ENCODE measurements around the gene CHTOP. TPM values are rescaled to one million over a fixed set of nuclear protein-coding genes. Genes with fewer than 3 reads are reported as not detected.
A peak's percentile ranks its signal among the peaks of the same experiment; 100 is the strongest.

The CHTOP gene
- total and polyA plus RNA-seq, 2 donors = 61.0 to 111 TPM

- peaks cover 16 to 23% of the 10 kb centered on the region in 2 donors for H3K4me1 ChIP-seq (ENCODE audit: control insufficient read depth in 2 of 2, insufficient read depth in 2 of 2, low read length in 2 of 2)
- WGBS = 3% methylated on average over 73 of the region's 73 CpGs
- H3K4me3 ChIP-seq (ENCODE audit: low read length in 2 of 2) = peak overlapping the region; percentile 27 to 50
- DNase-seq (ENCODE audit: low read depth in 6 of 9, low spot score in 9 of 9) = peak in 1 of 9 donors; percentile 35
- H3K9me3 ChIP-seq (ENCODE audit: control insufficient read depth in 2 of 2, insufficient read depth in 1 of 2, low read length in 1 of 2) = peaks cover 0 to 6% of the 10 kb centered on the region in 2 donors
- H3K36me3 ChIP-seq (ENCODE audit: control insufficient read depth in 2 of 2, insufficient read depth in 2 of 2, low read length in 1 of 2) = no peaks in the 10 kb centered on the region
- H3K27ac ChIP-seq (ENCODE audit: low read depth in 1 of 2, low read length in 1 of 2) = no peak overlapping the region
- peaks cover 42 to 72% of the 10 kb centered on the region in 2 donors for H3K27me3 ChIP-seq (ENCODE audit: control insufficient read depth in 2 of 2, insufficient read depth in 1 of 2, low read length in 1 of 2)
These were observed 45.7 kb downstream of the CHTOP start for GRCh38 chr1:153679337-153680119.

GRCh38 chr1:153680120-153680403, 46.2 kb downstream of the CHTOP start:
- DNase-seq (ENCODE audit: low read depth in 6 of 9, low spot score in 9 of 9) = no peak
- Histone ChIP-seq H3K9me3 (ENCODE audit: control insufficient read depth in 2 of 2, insufficient read depth in 1 of 2, low read length in 1 of 2) (peaks cover 0 to 6% of the 10 kb centered on the region in 2 donors), H3K4me3 (ENCODE audit: low read length in 2 of 2) (no peak overlapping the region), H3K27me3 (ENCODE audit: control insufficient read depth in 2 of 2, insufficient read depth in 1 of 2, low read length in 1 of 2) (peaks cover 42 to 78% of the 10 kb centered on the region in 2 donors), H3K4me1 (ENCODE audit: control insufficient read depth in 2 of 2, insufficient read depth in 2 of 2, low read length in 2 of 2) (peaks cover 16 to 23% of the 10 kb centered on the region in 2 donors), H3K27ac (ENCODE audit: low read depth in 1 of 2, low read length in 1 of 2) (no peak overlapping the region), H3K36me3 (ENCODE audit: control insufficient read depth in 2 of 2, insufficient read depth in 2 of 2, low read length in 1 of 2) (no peaks in the 10 kb centered on the region)
- WGBS = 45% methylated on average over 10 of the region's 10 CpGs

DNA sequence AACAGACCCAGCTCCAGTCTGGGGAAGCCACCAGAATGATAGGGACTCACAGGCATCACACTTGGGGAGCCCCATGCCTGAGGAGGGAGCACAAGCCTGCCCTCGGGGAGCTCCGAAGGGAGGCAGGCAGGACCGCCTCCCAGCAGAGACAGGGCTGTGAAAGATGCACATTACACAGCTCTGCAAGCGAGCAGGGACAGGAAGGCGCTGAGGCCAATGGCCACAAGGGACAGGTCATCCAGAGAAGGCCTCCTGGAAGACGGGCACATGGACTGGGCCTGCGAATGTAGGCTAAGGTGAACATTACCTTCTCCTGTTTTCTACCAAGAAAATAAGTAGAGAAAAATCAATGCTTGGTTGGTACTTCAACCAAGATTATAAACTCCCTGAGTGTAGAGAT, 48.9 kb downstream of the CHTOP start:
- Histone ChIP-seq H3K9me3 (ENCODE audit: control insufficient read depth in 2 of 2, insufficient read depth in 1 of 2, low read length in 1 of 2) (peaks cover 0 to 6% of the 10 kb centered on the region in 2 donors), H3K4me3 (ENCODE audit: low read length in 2 of 2) (no peak overlapping the region), H3K36me3 (ENCODE audit: control insufficient read depth in 2 of 2, insufficient read depth in 2 of 2, low read length in 1 of 2) (no peaks in the 10 kb centered on the region), H3K4me1 (ENCODE audit: control insufficient read depth in 2 of 2, insufficient read depth in 2 of 2, low read length in 2 of 2) (peaks cover 16 to 20% of the 10 kb centered on the region in 2 donors), H3K27ac (ENCODE audit: low read depth in 1 of 2, low read length in 1 of 2) (no peak overlapping the region), H3K27me3 (ENCODE audit: control insufficient read depth in 2 of 2, insufficient read depth in 1 of 2, low read length in 1 of 2) (peaks cover 41 to 90% of the 10 kb centered on the region in 2 donors)
- no peak for DNase-seq (ENCODE audit: low read depth in 6 of 9, low spot score in 9 of 9)
- WGBS = 97% methylated on average over 7 of the region's 7 CpGs

DNA sequence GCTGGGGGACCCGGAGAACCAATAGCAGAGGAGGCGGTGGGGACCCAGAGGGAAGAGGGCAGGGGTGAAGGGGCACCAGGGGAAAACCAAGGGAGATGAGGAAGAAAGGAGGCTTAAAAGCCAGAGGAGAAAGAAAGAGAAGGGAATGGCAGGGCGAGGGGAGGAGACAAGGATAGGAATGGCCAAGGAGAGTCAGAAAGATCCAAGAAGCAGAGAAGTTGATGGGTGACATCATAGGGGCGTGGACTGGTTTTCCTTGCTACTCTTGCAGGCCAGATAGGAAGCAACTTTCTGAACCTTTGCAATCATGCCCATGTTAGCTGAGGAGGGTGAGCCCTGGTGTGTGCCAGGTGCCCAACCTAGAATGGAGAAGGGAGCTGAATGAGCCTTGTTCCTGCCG, 50.0 kb downstream of the CHTOP start:
- Histone ChIP-seq H3K4me3 (ENCODE audit: low read length in 2 of 2) (no peak overlapping the region), H3K27ac (ENCODE audit: low read depth in 1 of 2, low read length in 1 of 2) (no peak overlapping the region), H3K36me3 (ENCODE audit: control insufficient read depth in 2 of 2, insufficient read depth in 2 of 2, low read length in 1 of 2) (no peaks in the 10 kb centered on the region), H3K4me1 (ENCODE audit: control insufficient read depth in 2 of 2, insufficient read depth in 2 of 2, low read length in 2 of 2) (peaks cover 9 to 11% of the 10 kb centered on the region in 2 donors), H3K9me3 (ENCODE audit: control insufficient read depth in 2 of 2, insufficient read depth in 1 of 2, low read length in 1 of 2) (no peaks in the 10 kb centered on the region), H3K27me3 (ENCODE audit: control insufficient read depth in 2 of 2, insufficient read depth in 1 of 2, low read length in 1 of 2) (peaks cover 30 to 84% of the 10 kb centered on the region in 2 donors)
- no peak for DNase-seq (ENCODE audit: low read depth in 6 of 9, low spot score in 9 of 9)
- WGBS = 90% methylated on average over 5 of the region's 5 CpGs

- Histone ChIP-seq H3K27me3 (ENCODE audit: control insufficient read depth in 2 of 2, insufficient read depth in 1 of 2, low read length in 1 of 2) (peaks cover 20 to 75% of the 10 kb centered on the region in 2 donors), H3K27ac (ENCODE audit: low read depth in 1 of 2, low read length in 1 of 2) (no peak overlapping the region), H3K4me3 (ENCODE audit: low read length in 2 of 2) (no peak overlapping the region), H3K9me3 (ENCODE audit: control insufficient read depth in 2 of 2, insufficient read depth in 1 of 2, low read length in 1 of 2) (no peaks in the 10 kb centered on the region), H3K36me3 (ENCODE audit: control insufficient read depth in 2 of 2, insufficient read depth in 2 of 2, low read length in 1 of 2) (no peaks in the 10 kb centered on the region), H3K4me1 (ENCODE audit: control insufficient read depth in 2 of 2, insufficient read depth in 2 of 2, low read length in 2 of 2) (peaks cover under 1 to 3% of the 10 kb centered on the region in 2 donors)
- WGBS = 99% methylated on average over 12 of the region's 12 CpGs
- no peak for DNase-seq (ENCODE audit: low read depth in 6 of 9, low spot score in 9 of 9)
These were observed 51.0 kb downstream of the CHTOP start for GRCh38 chr1:153684892-153685291.

DNA sequence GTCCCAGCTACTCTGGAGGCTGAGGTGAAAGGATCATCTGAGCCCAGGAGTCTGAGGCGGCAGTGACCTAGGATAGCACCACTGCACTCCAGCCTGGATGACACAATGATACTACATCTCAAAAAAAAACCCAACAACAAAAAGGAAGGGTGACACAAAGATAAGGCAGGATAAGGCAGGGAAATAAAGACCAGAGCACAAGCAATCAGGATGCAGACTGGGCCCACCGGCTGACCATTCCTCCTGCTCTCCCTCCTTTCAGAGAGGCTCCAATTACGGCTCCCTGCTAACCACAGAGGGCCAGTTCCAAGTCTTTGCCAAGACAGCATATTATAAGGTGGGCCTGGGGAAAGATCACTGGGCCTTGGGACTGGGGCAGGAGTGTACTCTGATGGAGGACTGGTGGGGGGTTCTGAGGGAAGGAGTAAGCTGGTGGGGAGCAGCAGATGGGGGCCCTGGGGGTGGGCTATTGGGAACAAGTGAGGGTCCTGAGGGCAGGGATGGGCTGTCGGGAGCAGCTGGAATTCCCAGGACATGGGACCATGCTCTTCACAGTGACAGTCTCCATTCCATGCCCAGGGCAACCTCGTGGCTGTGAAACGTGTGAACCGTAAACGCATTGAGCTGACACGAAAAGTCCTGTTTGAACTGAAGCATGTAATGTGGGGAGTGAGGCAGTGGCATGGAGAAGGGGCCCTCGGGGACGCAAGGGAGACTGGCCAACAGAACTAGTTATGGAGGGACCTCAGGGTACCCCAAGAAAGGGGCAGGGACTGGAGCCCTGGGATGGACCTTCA, 51.9 kb downstream of the CHTOP start:
- Histone ChIP-seq H3K4me1 (ENCODE audit: control insufficient read depth in 2 of 2, insufficient read depth in 2 of 2, low read length in 2 of 2) (peaks cover 0 to under 1% of the 10 kb centered on the region in 2 donors), H3K9me3 (ENCODE audit: control insufficient read depth in 2 of 2, insufficient read depth in 1 of 2, low read length in 1 of 2) (no peaks in the 10 kb centered on the region), H3K4me3 (ENCODE audit: low read length in 2 of 2) (no peak overlapping the region), H3K27ac (ENCODE audit: low read depth in 1 of 2, low read length in 1 of 2) (no peak overlapping the region), H3K27me3 (ENCODE audit: control insufficient read depth in 2 of 2, insufficient read depth in 1 of 2, low read length in 1 of 2) (peaks cover 12 to 66% of the 10 kb centered on the region in 2 donors), H3K36me3 (ENCODE audit: control insufficient read depth in 2 of 2, insufficient read depth in 2 of 2, low read length in 1 of 2) (no peaks in the 10 kb centered on the region)
- no peak for DNase-seq (ENCODE audit: low read depth in 6 of 9, low spot score in 9 of 9)
- 92% methylated on average over 11 of the region's 11 CpGs for WGBS

DNA sequence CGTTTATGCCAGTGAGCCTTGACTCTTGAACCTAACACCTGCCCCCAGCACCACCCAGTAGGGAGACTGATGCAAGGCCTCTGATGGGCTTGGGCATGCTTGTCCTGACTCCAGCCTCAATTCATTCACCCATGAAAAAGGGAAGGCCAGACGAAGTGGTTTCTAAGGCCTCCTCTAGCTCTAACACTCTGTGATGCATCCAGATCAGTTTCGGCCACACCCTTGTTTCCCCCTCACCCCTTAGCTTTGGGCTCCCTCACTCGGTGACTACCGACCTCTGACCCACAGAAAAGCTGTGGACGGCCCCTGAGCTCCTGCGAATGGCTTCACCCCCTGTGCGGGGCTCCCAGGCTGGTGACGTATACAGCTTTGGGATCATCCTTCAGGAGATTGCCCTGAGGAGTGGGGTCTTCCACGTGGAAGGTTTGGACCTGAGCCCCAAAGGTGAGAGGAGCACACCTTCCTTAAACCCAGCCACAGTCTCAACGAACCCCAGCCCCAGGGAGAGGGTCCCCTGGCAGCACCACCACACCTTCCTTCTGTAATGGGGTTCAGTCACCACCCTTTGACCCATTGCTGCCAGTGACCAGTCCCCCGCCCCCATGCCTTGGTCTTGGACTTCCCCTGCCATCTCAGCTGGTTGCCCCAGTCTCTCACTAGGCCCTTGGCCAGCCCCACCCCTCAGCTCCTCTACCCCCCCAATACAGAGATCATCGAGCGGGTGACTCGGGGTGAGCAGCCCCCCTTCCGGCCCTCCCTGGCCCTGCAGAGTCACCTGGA, 53.7 kb downstream of the CHTOP start:
- Histone ChIP-seq H3K27ac (ENCODE audit: low read depth in 1 of 2, low read length in 1 of 2) (no peak overlapping the region), H3K36me3 (ENCODE audit: control insufficient read depth in 2 of 2, insufficient read depth in 2 of 2, low read length in 1 of 2) (no peaks in the 10 kb centered on the region), H3K4me3 (ENCODE audit: low read length in 2 of 2) (no peak overlapping the region), H3K4me1 (ENCODE audit: control insufficient read depth in 2 of 2, insufficient read depth in 2 of 2, low read length in 2 of 2) (peaks cover 0 to 7% of the 10 kb centered on the region in 2 donors), H3K9me3 (ENCODE audit: control insufficient read depth in 2 of 2, insufficient read depth in 1 of 2, low read length in 1 of 2) (no peaks in the 10 kb centered on the region), H3K27me3 (ENCODE audit: control insufficient read depth in 2 of 2, insufficient read depth in 1 of 2, low read length in 1 of 2) (peaks cover 3 to 50% of the 10 kb centered on the region in 2 donors)
- WGBS = 91% methylated on average over 16 of the region's 16 CpGs
- DNase-seq (ENCODE audit: low read depth in 6 of 9, low spot score in 9 of 9) = no peak

- Histone ChIP-seq H3K9me3 (ENCODE audit: control insufficient read depth in 2 of 2, insufficient read depth in 1 of 2, low read length in 1 of 2) (no peaks in the 10 kb centered on the region), H3K27me3 (ENCODE audit: control insufficient read depth in 2 of 2, insufficient read depth in 1 of 2, low read length in 1 of 2) (peaks cover 0 to 45% of the 10 kb centered on the region in 2 donors), H3K27ac (ENCODE audit: low read depth in 1 of 2, low read length in 1 of 2) (no peak overlapping the region), H3K4me1 (ENCODE audit: control insufficient read depth in 2 of 2, insufficient read depth in 2 of 2, low read length in 2 of 2) (peaks cover 0 to 7% of the 10 kb centered on the region in 2 donors), H3K4me3 (ENCODE audit: low read length in 2 of 2) (no peak overlapping the region), H3K36me3 (ENCODE audit: control insufficient read depth in 2 of 2, insufficient read depth in 2 of 2, low read length in 1 of 2) (no peaks in the 10 kb centered on the region)
- WGBS = 96% methylated on average over 7 of the region's 7 CpGs
- no peak for DNase-seq (ENCODE audit: low read depth in 6 of 9, low spot score in 9 of 9)
These were observed 54.4 kb downstream of the CHTOP start for GRCh38 chr1:153688276-153688675.

All from thymus (tissue), 11 donors.